Liver (tissue), 9 donors: Measurements from ENCODE around the gene PDZRN4. TPM values are rescaled to one million over a fixed set of nuclear protein-coding genes. Genes with fewer than 3 reads are reported as not detected.
"Not testable (repeated sequence)": the region's sequence is repeated elsewhere in the genome, so short reads cannot be mapped to it uniquely, and the experiment has no call there.

Experiments used
- DNase-seq: peaks from one replicate; pipeline ENCODE4 v3.0.0-alpha.2; 2017; ENCODE audit warnings: low spot score
- H3K27ac ChIP-seq, 2 donors: one replicate each; pipeline ENCODE4 v1.7.0; 2013; ENCODE audit warnings: inconsistent platforms in 2 of 2, low read length in 2 of 2, control low read depth in 1 of 2, low read depth in 1 of 2, mild to moderate bottlenecking in 1 of 2
- H3K27me3 ChIP-seq, 4 donors: one replicate each; pipeline versions ENCODE4 v1.6.1 to v1.7.0; 2013; ENCODE audit warnings: low read length in 3 of 4, inconsistent platforms in 1 of 4, mild to moderate bottlenecking in 1 of 4, moderate library complexity in 1 of 4; ENCODE audit not compliant: control insufficient read depth in 4 of 4, insufficient read depth in 4 of 4
- H3K36me3 ChIP-seq, 4 donors: one replicate each; pipeline versions ENCODE4 v1.6.1 to v1.7.0; 2013; ENCODE audit warnings: low read length in 3 of 4, mild to moderate bottlenecking in 3 of 4, low read depth in 1 of 4, moderate library complexity in 1 of 4; ENCODE audit not compliant: control insufficient read depth in 4 of 4, insufficient read depth in 3 of 4
- H3K4me1 ChIP-seq, 4 donors: one replicate each; pipeline versions ENCODE4 v1.6.1 to v1.7.0; 2013; ENCODE audit warnings: low read length in 3 of 4, mild to moderate bottlenecking in 3 of 4, moderate library complexity in 1 of 4; ENCODE audit not compliant: control insufficient read depth in 4 of 4, insufficient read depth in 4 of 4
- H3K4me3 ChIP-seq, 3 donors: one replicate each; pipeline versions ENCODE4 v1.6.1 to v1.7.0; 2013; ENCODE audit warnings: low read length in 3 of 3, control low read depth in 1 of 3, low read depth in 1 of 3, mild to moderate bottlenecking in 1 of 3
- H3K9ac ChIP-seq, 2 donors: one replicate each; pipeline ENCODE4 v1.7.0; 2013; ENCODE audit warnings: low read length in 2 of 2, mild to moderate bottlenecking in 2 of 2, moderate library complexity in 2 of 2, control low read depth in 1 of 2, low read depth in 1 of 2
- H3K9me3 ChIP-seq, 4 donors: one replicate each; pipeline versions ENCODE4 v1.6.1 to v1.7.0; 2013; ENCODE audit warnings: low read length in 3 of 4; ENCODE audit not compliant: control insufficient read depth in 4 of 4
- CTCF ChIP-seq: fragments of 150-350 bp; IDR thresholded peaks from 2 replicates; pipeline ENCODE4 v1.5.1; 2017; ENCODE audit warnings: improper control_type of control experiment, low read depth, low read length; ENCODE audit not compliant: missing input control
- EGR1 ChIP-seq, 2 donors: IDR thresholded peaks; 2 replicates each; pipeline ENCODE4 v1.6.1; 2016 to 2018; ENCODE audit warnings: antibody characterized with exemption in 2 of 2, low read depth in 2 of 2
- FOXA1 ChIP-seq: IDR thresholded peaks from 2 replicates; pipeline ENCODE4 v1.6.1; 2016; ENCODE audit warnings: antibody characterized with exemption
- FOXA2 ChIP-seq: IDR thresholded peaks from 2 replicates; pipeline ENCODE4 v1.6.1; 2016; ENCODE audit warnings: antibody characterized with exemption
- GABPA ChIP-seq, 2 donors: IDR thresholded peaks in 1 of 2; conservative IDR thresholded peaks in 1 of 2; 2 replicates each; pipeline ENCODE4 v1.6.1; 2016; ENCODE audit warnings: antibody characterized with exemption in 2 of 2, mild to moderate bottlenecking in 1 of 2, moderate library complexity in 1 of 2
- HNF4A ChIP-seq, 2 donors: conservative IDR thresholded peaks; 2 replicates each; pipeline ENCODE4 v1.6.1; 2016; ENCODE audit warnings: antibody characterized with exemption in 2 of 2, mild to moderate bottlenecking in 2 of 2
- JUND ChIP-seq, 2 donors: IDR thresholded peaks; 2 replicates each; pipeline ENCODE4 v1.6.1; 2016; ENCODE audit warnings: antibody characterized with exemption in 2 of 2
- NR2F2 ChIP-seq: IDR thresholded peaks from 2 replicates; pipeline ENCODE4 v1.6.1; 2016; ENCODE audit warnings: antibody characterized with exemption
- REST ChIP-seq: IDR thresholded peaks from 2 replicates; pipeline ENCODE4 v1.6.1; 2016; ENCODE audit warnings: antibody characterized with exemption, mild to moderate bottlenecking
- RXRA ChIP-seq, 2 donors: IDR thresholded peaks; 2 replicates each; pipeline ENCODE4 v1.6.1; 2017 to 2018; ENCODE audit warnings: antibody characterized with exemption in 2 of 2, mild to moderate bottlenecking in 1 of 2
- SP1 ChIP-seq: IDR thresholded peaks from 2 replicates; pipeline ENCODE4 v1.6.1; 2018; ENCODE audit warnings: antibody characterized with exemption, mild to moderate bottlenecking
- YY1 ChIP-seq: IDR thresholded peaks from 2 replicates; pipeline ENCODE4 v1.6.1; 2016; ENCODE audit warnings: antibody characterized with exemption, mild to moderate bottlenecking
- ZBTB33 ChIP-seq: IDR thresholded peaks from 2 replicates; pipeline ENCODE4 v1.6.1; 2016; ENCODE audit warnings: antibody characterized with exemption
- WGBS: extraction: QIAGEN DNeasy Blood & Tissue Kit; methylation state at CpG from one replicate; pipeline ENCODE4 v1.1.7; 2013; 5-methylcytosine and 5-hydroxymethylcytosine counted together
- polyA plus RNA-seq, 2 donors: library from polyadenylated mRNA; stranded (reverse) in 1 of 2; unstranded in 1 of 2; fragments of 200-250 nt in 1 of 2; fragments of >200 nt in 1 of 2; fragmentation: Nextera tagmentation in 1 of 2; extraction: Ambion mirVana in 1 of 2; gene quantifications; one replicate each; pipeline versions ENCODE4 v1.2.1 to v1.2.3, GENCODE V29; 2013 to 2015
- total RNA-seq, 2 donors: library from RNA; depleted of rRNA; stranded (reverse); fragments of >200 nt; gene quantifications; one replicate each; pipeline ENCODE4 v1.2.3, GENCODE V29; 2014
- TF ChIP-seq, protein P1 (sequence below): IDR thresholded peaks from 2 replicates; pipeline ENCODE4 v1.6.1; 2016; ENCODE audit warnings: antibody characterized with exemption
- donor health status: healthy.
- donor health status: healthy.
- donor health status: healthy.
- donor health status: healthy.
- donor health status: healthy.

PDZRN4 gene
- total and polyA plus RNA-seq, 4 donors = 0.11 to 1.1 (median 0.24) TPM

GRCh38 chr12:41606468-41607445, 418.6 kb downstream of the PDZRN4 start (continued):
- TF ChIP-seq GABPA (IDR thresholded peaks at IDR 0.05 in 1 of 2, conservative IDR thresholded peaks at IDR 0.05 in 1 of 2) (no peak), EGR1 (IDR thresholded peaks at IDR 0.05; ENCODE audit: low read depth in 2 of 2) (no peak), JUND (IDR thresholded peaks at IDR 0.05) (no peak)

- no peaks in the 10 kb centered on the region for H3K36me3 ChIP-seq
- H3K27me3 ChIP-seq = no peaks in the 10 kb centered on the region
- no peaks in the 10 kb centered on the region for H3K9me3 ChIP-seq
- WGBS = 83% methylated on average over 3 of the region's 3 CpGs
- no peak overlapping the region for H3K9ac ChIP-seq
- DNase-seq = no peak
- H3K27ac ChIP-seq = no peak overlapping the region
- TF ChIP-seq FOXA2 (no peak), JUND (IDR thresholded peaks at IDR 0.05) (no peak), HNF4A (conservative IDR thresholded peaks at IDR 0.05) (no peak)
- H3K4me3 ChIP-seq = no peak overlapping the region
- H3K4me1 ChIP-seq = no peaks in the 10 kb centered on the region
Observed at GRCh38 chr12:41612892-41613557, 424.9 kb downstream of the PDZRN4 start.

- DNase-seq, H3K4me3 ChIP-seq, H3K27me3 ChIP-seq, H3K9me3 ChIP-seq, H3K36me3 ChIP-seq, H3K9ac ChIP-seq, H3K27ac ChIP-seq, H3K4me1 ChIP-seq: not testable (repeated sequence)
- WGBS = 57% methylated on average over 3 of the region's 3 CpGs
Observed at GRCh38 chr12:41615174-41615573, 427.1 kb downstream of the PDZRN4 start.

GRCh38 chr12:41619705-41620104, 431.6 kb downstream of the PDZRN4 start:
- no peak overlapping the region for H3K9ac ChIP-seq
- DNase-seq = no peak
- no peak overlapping the region for H3K27ac ChIP-seq
- no peaks in the 10 kb centered on the region for H3K4me1 ChIP-seq
- TF ChIP-seq FOXA2 (no peak), NR2F2 (no peak), HNF4A (conservative IDR thresholded peaks at IDR 0.05) (no peak), YY1 (no peak), FOXA1 (no peak), GABPA (IDR thresholded peaks at IDR 0.05 in 1 of 2, conservative IDR thresholded peaks at IDR 0.05 in 1 of 2) (no peak), REST (no peak), JUND (IDR thresholded peaks at IDR 0.05) (no peak), CTCF (no peak), EGR1 (IDR thresholded peaks at IDR 0.05; ENCODE audit: low read depth in 2 of 2) (no peak), ZBTB33 (no peak), RXRA (IDR thresholded peaks at IDR 0.05) (no peak), SP1 (no peak)
- TF ChIP-seq, protein P1, sequence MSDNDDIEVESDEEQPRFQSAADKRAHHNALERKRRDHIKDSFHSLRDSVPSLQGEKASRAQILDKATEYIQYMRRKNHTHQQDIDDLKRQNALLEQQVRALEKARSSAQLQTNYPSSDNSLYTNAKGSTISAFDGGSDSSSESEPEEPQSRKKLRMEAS = no peak
- H3K27me3 ChIP-seq = no peaks in the 10 kb centered on the region
- H3K9me3 ChIP-seq = no peaks in the 10 kb centered on the region
- H3K36me3 ChIP-seq = no peaks in the 10 kb centered on the region
- H3K4me3 ChIP-seq = no peak overlapping the region
